Posterior cingulate gyrus (tissue), 11 donors: Measurements from ENCODE around the gene WDR45B.
"Not testable (repeated sequence)": the region's sequence is repeated elsewhere in the genome, so short reads cannot be mapped to it uniquely, and the experiment has no call there.

Experiments used
- DNase-seq, 10 donors: peaks; one replicate each; pipeline versions ENCODE4 v3.0.0 to v3.0.0-alpha.2; 2020 to 2021; ENCODE audit warnings: mixed read lengths in 3 of 10
- intact Hi-C: fragments of 100-400 bp; cut with DNase I; formaldehyde crosslinking; loops from one replicate; pipeline ENCODE4 v1.15.1; 2023

The WDR45B gene

GRCh38 chr17:82661717-82662683, 13.8 kb upstream of the WDR45B start:
- intact Hi-C loops: no loop called here
- DNase-seq: peak in 2 of 10 donors; percentile 57 to 83

DNA sequence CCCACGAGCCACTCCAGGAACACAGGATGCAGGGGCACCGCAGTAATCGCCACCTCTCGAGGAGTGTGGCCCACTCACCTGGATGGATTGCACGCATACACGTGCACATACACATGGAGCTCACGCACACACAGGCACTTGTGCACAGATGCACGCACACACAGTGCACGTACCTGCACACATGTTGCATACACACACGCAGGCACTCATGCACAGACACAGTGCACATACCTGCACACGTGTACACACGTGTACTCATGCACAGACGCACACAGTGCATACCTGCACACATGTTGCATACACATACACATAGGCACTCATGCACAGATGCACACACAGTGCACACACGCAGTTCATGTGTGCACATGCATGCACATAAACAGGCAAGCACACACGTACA, 11.6 kb upstream of the WDR45B start:
- peak in 1 of 10 donors; percentile 61 for DNase-seq
- intact Hi-C loops: no loop called here

GRCh38 chr17:82658796-82659452, 10.7 kb upstream of the WDR45B start:
- intact Hi-C loops: no loop called here
- peak in 1 of 10 donors; percentile 73 for DNase-seq

DNA sequence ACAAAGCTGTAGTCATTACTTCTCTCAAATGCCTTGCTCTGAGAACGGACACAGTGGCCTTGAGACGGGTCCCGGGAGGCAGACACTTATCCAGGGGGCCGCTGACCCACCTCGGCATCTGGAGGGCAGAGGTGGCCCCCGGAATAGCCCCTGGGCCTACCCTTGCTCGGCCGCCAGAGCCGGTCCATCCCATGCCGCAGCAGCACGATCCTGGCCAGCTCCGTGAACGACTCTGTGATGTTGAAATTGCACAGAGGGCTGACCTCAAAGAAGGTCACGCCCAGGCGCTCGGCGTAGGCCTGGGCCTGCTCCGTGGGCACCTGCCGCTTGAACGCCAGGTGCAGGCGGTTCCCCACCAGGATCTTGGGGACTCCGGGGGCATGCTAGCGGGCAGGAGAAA, 10.1 kb upstream of the WDR45B start:
- peak in 2 of 10 donors; percentile 40 to 68 for DNase-seq
- intact Hi-C loops: no loop called here

- intact Hi-C loops: no loop called here
- DNase-seq: peak in 3 of 10 donors; percentile 7 to 79 (median 65)
Observed at GRCh38 chr17:82657926-82658325, 9.7 kb upstream of the WDR45B start.

DNA sequence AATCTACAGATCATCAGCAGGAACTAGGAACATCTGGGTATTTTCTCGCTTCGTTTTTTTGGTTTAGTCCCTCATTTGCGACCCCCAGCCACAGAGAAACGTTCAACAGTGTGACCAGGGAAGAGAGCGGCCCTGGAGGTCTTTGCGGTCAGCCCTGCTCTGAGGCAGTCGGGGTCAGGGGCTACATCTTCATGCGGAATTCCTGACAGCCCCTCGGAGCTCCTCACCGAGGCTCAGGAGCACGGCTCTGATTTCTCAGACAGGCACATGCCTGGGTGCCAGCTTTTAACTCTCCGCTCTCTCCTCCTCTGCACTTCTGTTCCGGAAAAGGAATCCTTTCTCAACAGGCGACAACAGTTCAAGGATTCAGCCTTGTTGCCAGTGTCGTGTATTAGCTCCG, 8.0 kb upstream of the WDR45B start:
- peak in 2 of 10 donors; percentile 4 to 83 for DNase-seq
- intact Hi-C loops: no loop called here

GRCh38 chr17:82655523-82655922, 7.3 kb upstream of the WDR45B start:
- intact Hi-C loops: no loop called here
- peak in 3 of 10 donors; percentile 8 to 80 (median 23) for DNase-seq

GRCh38 chr17:82655038-82655479, 6.8 kb upstream of the WDR45B start:
- intact Hi-C loops: no loop called here
- DNase-seq: peak in 3 of 10 donors; percentile 0 to 45 (median 18)

GRCh38 chr17:82654611-82655010, 6.4 kb upstream of the WDR45B start:
- peak in 2 of 10 donors; percentile 19 to 58 for DNase-seq
- intact Hi-C loops: not testable (repeated sequence)

DNA sequence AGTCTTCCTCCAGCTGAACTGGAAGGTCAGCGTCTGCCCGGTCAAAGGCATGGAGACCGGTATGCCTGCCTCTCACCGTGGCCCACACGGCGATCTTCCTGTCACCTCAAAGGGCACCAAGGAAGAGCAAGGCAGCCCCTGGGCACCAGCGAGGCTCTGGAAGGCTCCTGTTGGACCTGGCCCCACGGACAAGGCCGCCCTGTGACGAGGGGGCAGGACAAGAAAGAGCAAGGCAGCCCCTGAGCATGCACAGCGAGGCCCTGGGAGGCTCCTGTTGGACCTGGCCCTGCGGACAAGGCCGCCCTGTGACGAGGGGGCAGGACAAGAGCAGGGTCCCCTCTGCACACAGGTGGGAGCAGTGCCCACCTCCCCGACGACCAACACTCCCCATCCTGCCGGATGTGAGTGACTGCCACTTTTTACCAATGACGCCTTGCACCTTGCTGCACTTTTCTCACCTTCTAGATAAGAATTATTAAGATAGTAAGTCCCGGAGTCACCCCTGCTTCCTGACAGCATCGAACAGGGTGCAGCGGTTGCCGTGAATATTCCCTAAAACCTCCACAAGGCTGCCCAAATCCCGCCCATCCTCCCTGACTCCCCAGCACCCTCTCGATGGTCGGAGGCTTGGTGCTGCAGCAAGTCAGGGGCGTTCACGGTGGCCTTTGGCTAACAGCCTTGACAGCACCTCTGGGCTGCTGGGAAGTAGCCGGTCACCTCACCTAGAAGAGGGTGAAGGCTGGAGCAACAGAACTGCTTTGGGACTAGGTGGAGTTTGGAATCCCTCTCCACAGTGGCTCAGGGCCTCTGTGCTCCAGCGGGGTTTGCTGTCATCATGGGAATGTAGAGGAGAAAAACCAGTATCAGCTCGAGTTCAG, 5.6 kb upstream of the WDR45B start:
- peak in 4 of 10 donors; percentile 9 to 77 (median 43) for DNase-seq
- intact Hi-C loops: no loop called here

- DNase-seq: peak in 3 of 10 donors; percentile 25 to 67 (median 63)
- intact Hi-C loops: no loop called here
Observed at GRCh38 chr17:82650723-82651122, 2.5 kb upstream of the WDR45B start.

DNA sequence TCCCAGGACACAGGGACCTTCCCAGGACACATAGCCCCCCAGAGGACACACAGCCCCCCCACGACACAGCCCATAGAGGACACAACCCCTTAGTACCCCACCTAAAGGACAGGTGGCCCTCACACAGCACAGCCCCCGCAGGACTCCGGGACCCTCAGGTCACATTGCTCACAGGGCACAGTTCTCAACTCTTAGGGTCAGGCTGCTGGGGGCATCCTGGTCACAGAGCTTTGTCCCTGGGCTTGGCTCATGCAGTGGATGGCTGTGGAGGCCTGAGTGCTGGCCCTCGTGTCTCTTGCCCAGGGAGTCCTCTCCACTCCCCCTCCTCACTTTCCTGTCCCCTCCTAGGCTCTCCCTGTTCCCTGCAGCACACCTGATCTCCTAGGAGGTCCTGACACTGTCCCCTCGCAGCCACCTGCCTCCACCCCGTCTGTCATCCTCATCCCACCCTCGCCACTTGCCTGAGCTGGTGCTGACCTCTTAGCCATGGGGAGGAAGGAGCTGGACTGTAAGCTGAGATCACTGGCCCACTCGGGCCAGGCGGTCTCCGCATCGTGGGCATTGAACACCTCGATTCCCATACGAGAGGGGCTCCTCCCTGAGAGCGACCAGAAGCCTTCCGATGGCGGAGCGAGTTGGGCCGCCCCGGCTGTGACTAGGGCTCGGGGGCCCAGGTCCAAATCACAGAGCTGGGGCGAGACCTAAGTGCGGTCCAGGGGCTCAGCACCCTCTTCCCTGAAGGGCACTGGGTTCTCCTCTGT, 1.4 kb upstream of the WDR45B start:
- DNase-seq: peak in 3 of 10 donors; percentile 55 to 82 (median 61)
- intact Hi-C loops: loop anchor here (5.0 kb wide), 1 partner anchor 88 kb away; the partner anchor contains the start of gene FN3K

GRCh38 chr17:82648742-82649331, 593 bp upstream of the WDR45B start:
- intact Hi-C loops: loop anchor here (5.0 kb wide), 1 partner anchor 88 kb away; the partner anchor contains the start of gene FN3K
- peak in 3 of 10 donors; percentile 76 to 91 (median 79) for DNase-seq

- peak in 3 of 10 donors; percentile 71 to 87 (median 79) for DNase-seq
Observed at GRCh38 chr17:82647593-82648164, 565 bp downstream of the WDR45B start.

GRCh38 chr17:82645516-82645915, 2.7 kb downstream of the WDR45B start:
- intact Hi-C loops: loop anchor here (5.0 kb wide), 1 partner anchor 92 kb away; the partner anchor contains the start of gene FN3K
- DNase-seq: peak in 2 of 10 donors; percentile 33 to 35

More at GRCh38 chr17:82647593-82648164, 565 bp downstream of the WDR45B start:
- intact Hi-C loops: loop anchor here (5.0 kb wide), 1 partner anchor 90 kb away; the partner anchor contains the start of gene FN3K

DNA sequence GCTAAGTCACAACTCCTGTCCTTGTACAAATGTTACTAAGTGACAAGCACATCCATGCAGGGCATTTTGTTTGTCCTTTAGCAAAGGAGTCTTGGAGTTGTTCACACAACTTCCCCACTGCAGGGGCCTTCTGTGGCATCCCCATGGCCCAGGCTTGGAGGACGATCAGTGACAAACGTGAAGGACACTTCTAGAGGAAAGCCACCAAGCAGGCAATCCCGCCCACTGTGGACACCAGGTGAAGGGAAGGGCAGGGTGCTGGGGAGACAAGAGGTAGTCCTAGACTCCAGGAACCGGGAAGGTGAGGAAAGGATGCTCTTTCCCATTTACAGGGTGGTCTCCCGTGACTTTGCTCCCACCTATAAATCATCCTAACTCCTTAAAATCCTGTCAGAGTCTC, 4.1 kb downstream of the WDR45B start:
- intact Hi-C loops: no loop called here
- DNase-seq: peak in 3 of 10 donors; percentile 24 to 72 (median 33)

GRCh38 chr17:82642022-82642421, 6.2 kb downstream of the WDR45B start:
- intact Hi-C loops: no loop called here
- peak in 3 of 10 donors; percentile 37 to 72 (median 42) for DNase-seq

- intact Hi-C loops: no loop called here
- peak in 2 of 10 donors; percentile 13 to 31 for DNase-seq
Observed at GRCh38 chr17:82640036-82640435, 8.2 kb downstream of the WDR45B start.
